DND-41 (cell line): Measurements from ENCODE around the gene SLC50A1.

Experiments used
- EZH2 ChIP-seq: IDR thresholded peaks from 3 replicates; pipeline ENCODE4 v1.6.1; 2012; ENCODE audit warnings: borderline replicate concordance, low read depth, mild to moderate bottlenecking, moderate library complexity, low read length, inconsistent platforms; ENCODE audit not compliant: severe bottlenecking
- TF ChIP-seq, protein P1 (sequence below): IDR thresholded peaks from 2 replicates; pipeline ENCODE4 v1.5.1; 2012; ENCODE audit warnings: borderline replicate concordance, low read length, moderate library complexity, mild to moderate bottlenecking; ENCODE audit not compliant: poor library complexity, severe bottlenecking; ENCODE audit errors: extremely low read depth

GRCh38 chr1:155105604-155106011 is 30.0 kb upstream of the SLC50A1 start:
- TF ChIP-seq, protein P1, sequence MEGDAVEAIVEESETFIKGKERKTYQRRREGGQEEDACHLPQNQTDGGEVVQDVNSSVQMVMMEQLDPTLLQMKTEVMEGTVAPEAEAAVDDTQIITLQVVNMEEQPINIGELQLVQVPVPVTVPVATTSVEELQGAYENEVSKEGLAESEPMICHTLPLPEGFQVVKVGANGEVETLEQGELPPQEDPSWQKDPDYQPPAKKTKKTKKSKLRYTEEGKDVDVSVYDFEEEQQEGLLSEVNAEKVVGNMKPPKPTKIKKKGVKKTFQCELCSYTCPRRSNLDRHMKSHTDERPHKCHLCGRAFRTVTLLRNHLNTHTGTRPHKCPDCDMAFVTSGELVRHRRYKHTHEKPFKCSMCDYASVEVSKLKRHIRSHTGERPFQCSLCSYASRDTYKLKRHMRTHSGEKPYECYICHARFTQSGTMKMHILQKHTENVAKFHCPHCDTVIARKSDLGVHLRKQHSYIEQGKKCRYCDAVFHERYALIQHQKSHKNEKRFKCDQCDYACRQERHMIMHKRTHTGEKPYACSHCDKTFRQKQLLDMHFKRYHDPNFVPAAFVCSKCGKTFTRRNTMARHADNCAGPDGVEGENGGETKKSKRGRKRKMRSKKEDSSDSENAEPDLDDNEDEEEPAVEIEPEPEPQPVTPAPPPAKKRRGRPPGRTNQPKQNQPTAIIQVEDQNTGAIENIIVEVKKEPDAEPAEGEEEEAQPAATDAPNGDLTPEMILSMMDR = no peak
- no peak for TF ChIP-seq EZH2
